ENCODE results near the gene BAZ2A.

BAZ2A gene

DNA sequence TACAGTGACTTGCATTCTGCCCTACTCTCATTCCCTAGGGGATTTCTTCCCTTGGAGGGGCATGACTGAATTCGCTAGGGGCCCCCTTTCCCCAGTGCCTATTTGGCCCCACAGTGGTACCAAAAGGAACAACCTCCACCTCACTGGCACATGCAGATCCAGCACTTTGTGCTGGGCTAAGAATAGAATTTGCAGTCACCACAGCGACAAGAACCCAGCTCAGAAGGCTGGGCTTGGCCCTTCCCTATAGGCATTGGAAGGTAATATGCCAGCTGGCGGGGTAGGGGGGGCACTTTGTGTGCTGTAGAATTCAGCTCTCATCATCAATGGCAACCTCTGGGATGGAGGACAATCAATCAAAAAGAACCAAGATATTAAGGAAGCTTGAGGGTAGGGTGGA, 13.9 kb downstream of the BAZ2A start:
- Histone ChIP-seq H4K20me1 (ENCODE audit: control insufficient read depth, insufficient read depth, low read depth, low read length) (peaks cover 1% of the 10 kb centered on the region; the same call in 1 of the 2 replicates), H3F3A (ENCODE audit: control insufficient read depth, insufficient read depth) (no peaks in the 10 kb centered on the region), H3K27me3 (ENCODE audit: control insufficient read depth, low read length) (no peaks in the 10 kb centered on the region), H3K79me2 (ENCODE audit: control insufficient read depth, low read length) (peaks cover 46% of the 10 kb centered on the region), H3K9me2 (replicated peaks; ENCODE audit: control insufficient read depth, low read length) (no peaks in the 10 kb centered on the region), H3K27ac (ENCODE audit: low read depth, low read length) (no peak overlapping the region), H3K9me3 (ENCODE audit: control insufficient read depth, insufficient read depth, low read length) (no peaks in the 10 kb centered on the region), H3K4me1 (ENCODE audit: control insufficient read depth, low read length) (no peaks in the 10 kb centered on the region), H3K4me2 (ENCODE audit: low read length) (no peak overlapping the region), H3K36me3 (ENCODE audit: control insufficient read depth, low read length) (peaks cover 83% of the 10 kb centered on the region), H3K4me3 (ENCODE audit: low read length) (no peak overlapping the region)
- TF ChIP-seq EZH2phosphoT487 (IDR thresholded peaks at IDR 0.05; ENCODE audit: borderline replicate concordance, low read length) (no peak), CTCF (IDR thresholded peaks at IDR 0.05; ENCODE audit: low read depth, low read length, poor library complexity, severe bottlenecking) (no peak)

- peaks cover 87% of the 10 kb centered on the region for H3K36me3 ChIP-seq (ENCODE audit: control insufficient read depth, low read length)
- no peaks in the 10 kb centered on the region for H3K27me3 ChIP-seq (ENCODE audit: control insufficient read depth, low read length)
- H3K9me3 ChIP-seq (ENCODE audit: control insufficient read depth, insufficient read depth, low read length), result no peaks in the 10 kb centered on the region
- no peaks in the 10 kb centered on the region for H3K9me2 ChIP-seq (replicated peaks; ENCODE audit: control insufficient read depth, low read length)
- no peaks in the 10 kb centered on the region for H3K4me1 ChIP-seq (ENCODE audit: control insufficient read depth, low read length)
- TF ChIP-seq EZH2phosphoT487 (IDR thresholded peaks at IDR 0.05; ENCODE audit: borderline replicate concordance, low read length) (no peak), CTCF (IDR thresholded peaks at IDR 0.05; ENCODE audit: low read depth, low read length, poor library complexity, severe bottlenecking) (no peak)
- no peaks in the 10 kb centered on the region for H4K20me1 ChIP-seq (ENCODE audit: control insufficient read depth, insufficient read depth, low read depth, low read length)
- no peak overlapping the region for H3K27ac ChIP-seq (ENCODE audit: low read depth, low read length)
- peaks cover 30% of the 10 kb centered on the region for H3K79me2 ChIP-seq (ENCODE audit: control insufficient read depth, low read length)
- no peak overlapping the region for H3K4me2 ChIP-seq (ENCODE audit: low read length)
- no peaks in the 10 kb centered on the region for H3F3A ChIP-seq (ENCODE audit: control insufficient read depth, insufficient read depth)
- H3K4me3 ChIP-seq (ENCODE audit: low read length), result no peak overlapping the region
Measured at GRCh38 chr12:56614627-56615026, 15.5 kb downstream of the BAZ2A start.

DNA sequence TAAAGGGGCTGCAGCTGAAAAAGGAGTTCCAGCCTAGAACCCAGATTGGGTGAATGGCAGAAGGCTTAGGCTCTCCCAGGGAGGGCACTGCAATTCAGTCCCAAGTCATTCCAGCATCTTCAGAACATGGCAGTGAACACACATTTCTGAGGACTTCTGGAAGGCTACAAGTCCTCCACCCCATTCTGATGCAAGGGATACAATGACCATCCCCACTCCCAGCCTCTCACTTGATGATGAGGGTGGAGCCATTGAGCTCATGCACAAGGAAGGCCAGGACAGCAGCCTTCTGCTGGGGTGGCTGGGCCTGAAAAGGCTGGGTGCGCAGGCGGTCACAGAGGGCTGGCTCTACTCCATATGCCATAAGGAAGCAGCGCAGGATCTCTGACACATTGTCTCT, 25.8 kb downstream of the BAZ2A start:
- TF ChIP-seq CTCF (IDR thresholded peaks at IDR 0.05; ENCODE audit: low read depth, low read length, poor library complexity, severe bottlenecking) (no peak), EZH2phosphoT487 (IDR thresholded peaks at IDR 0.05; ENCODE audit: borderline replicate concordance, low read length) (no peak)
- H3K27me3 ChIP-seq (ENCODE audit: control insufficient read depth, low read length), result no peaks in the 10 kb centered on the region
- H3K36me3 ChIP-seq (ENCODE audit: control insufficient read depth, low read length), result peaks cover 80% of the 10 kb centered on the region
- H3K79me2 ChIP-seq (ENCODE audit: control insufficient read depth, low read length), result no peaks in the 10 kb centered on the region
- H3K4me2 ChIP-seq (ENCODE audit: low read length), result no peak overlapping the region
- no peaks in the 10 kb centered on the region for H3K9me2 ChIP-seq (replicated peaks; ENCODE audit: control insufficient read depth, low read length)
- no peak overlapping the region for H3K27ac ChIP-seq (ENCODE audit: low read depth, low read length)
- no peaks in the 10 kb centered on the region for H3F3A ChIP-seq (ENCODE audit: control insufficient read depth, insufficient read depth)
- H3K4me3 ChIP-seq (ENCODE audit: low read length), result no peak overlapping the region
- no peaks in the 10 kb centered on the region for H3K9me3 ChIP-seq (ENCODE audit: control insufficient read depth, insufficient read depth, low read length)
- no peaks in the 10 kb centered on the region for H3K4me1 ChIP-seq (ENCODE audit: control insufficient read depth, low read length)
- no peaks in the 10 kb centered on the region for H4K20me1 ChIP-seq (ENCODE audit: control insufficient read depth, insufficient read depth, low read depth, low read length)

DNA sequence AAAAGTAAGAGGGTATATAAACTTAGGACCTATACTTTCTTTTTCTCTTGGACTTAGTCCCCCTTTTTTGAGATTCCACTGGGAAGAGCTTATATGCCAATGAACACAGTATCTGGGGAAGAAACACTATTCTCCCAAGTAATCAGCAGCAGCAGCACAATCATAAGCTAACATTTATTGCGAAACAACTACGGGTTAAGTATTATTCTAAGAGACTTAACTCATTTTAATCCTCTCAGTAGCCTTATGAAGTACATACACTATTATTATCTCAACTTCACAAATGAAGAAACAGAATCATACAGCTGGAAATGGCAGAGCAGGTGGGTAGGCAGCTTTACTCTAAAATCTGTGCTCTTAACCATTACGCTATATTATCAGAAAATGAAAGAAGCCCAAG, 27.9 kb downstream of the BAZ2A start:
- Histone ChIP-seq H3K4me2 (ENCODE audit: low read length) (no peak overlapping the region), H3K4me1 (ENCODE audit: control insufficient read depth, low read length) (no peaks in the 10 kb centered on the region), H3K9me3 (ENCODE audit: control insufficient read depth, insufficient read depth, low read length) (no peaks in the 10 kb centered on the region), H3K9me2 (replicated peaks; ENCODE audit: control insufficient read depth, low read length) (no peaks in the 10 kb centered on the region), H3K4me3 (ENCODE audit: low read length) (no peak overlapping the region), H3K27ac (ENCODE audit: low read depth, low read length) (no peak overlapping the region), H3K79me2 (ENCODE audit: control insufficient read depth, low read length) (no peaks in the 10 kb centered on the region), H3F3A (ENCODE audit: control insufficient read depth, insufficient read depth) (no peaks in the 10 kb centered on the region), H3K36me3 (ENCODE audit: control insufficient read depth, low read length) (peaks cover 92% of the 10 kb centered on the region), H3K27me3 (ENCODE audit: control insufficient read depth, low read length) (no peaks in the 10 kb centered on the region), H4K20me1 (ENCODE audit: control insufficient read depth, insufficient read depth, low read depth, low read length) (no peaks in the 10 kb centered on the region)
- TF ChIP-seq CTCF (IDR thresholded peaks at IDR 0.05; ENCODE audit: low read depth, low read length, poor library complexity, severe bottlenecking) (no peak), EZH2phosphoT487 (IDR thresholded peaks at IDR 0.05; ENCODE audit: borderline replicate concordance, low read length) (no peak)
